ENCODE data around the gene C3orf85.

DNA sequence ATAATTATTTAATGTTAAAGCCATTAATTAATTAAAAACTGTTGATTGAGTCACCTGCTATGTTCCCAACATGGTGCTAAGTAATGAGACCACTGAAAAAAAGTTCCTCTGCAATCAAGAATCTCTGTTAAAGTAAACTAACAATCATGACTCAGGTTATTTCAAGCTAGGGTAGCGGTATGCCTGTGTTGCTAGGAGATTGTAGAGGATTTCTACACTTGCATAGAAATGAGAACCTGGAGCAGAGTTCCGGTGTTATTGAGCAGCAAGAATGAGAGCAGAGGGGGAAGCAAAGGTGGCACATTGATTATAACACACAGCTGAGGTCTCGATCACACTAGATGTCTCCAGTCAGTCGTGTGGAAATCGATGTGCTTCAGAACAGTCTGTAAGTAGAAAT, 41.4 kb downstream of the C3orf85 start:
- TF ChIP-seq, protein P1, sequence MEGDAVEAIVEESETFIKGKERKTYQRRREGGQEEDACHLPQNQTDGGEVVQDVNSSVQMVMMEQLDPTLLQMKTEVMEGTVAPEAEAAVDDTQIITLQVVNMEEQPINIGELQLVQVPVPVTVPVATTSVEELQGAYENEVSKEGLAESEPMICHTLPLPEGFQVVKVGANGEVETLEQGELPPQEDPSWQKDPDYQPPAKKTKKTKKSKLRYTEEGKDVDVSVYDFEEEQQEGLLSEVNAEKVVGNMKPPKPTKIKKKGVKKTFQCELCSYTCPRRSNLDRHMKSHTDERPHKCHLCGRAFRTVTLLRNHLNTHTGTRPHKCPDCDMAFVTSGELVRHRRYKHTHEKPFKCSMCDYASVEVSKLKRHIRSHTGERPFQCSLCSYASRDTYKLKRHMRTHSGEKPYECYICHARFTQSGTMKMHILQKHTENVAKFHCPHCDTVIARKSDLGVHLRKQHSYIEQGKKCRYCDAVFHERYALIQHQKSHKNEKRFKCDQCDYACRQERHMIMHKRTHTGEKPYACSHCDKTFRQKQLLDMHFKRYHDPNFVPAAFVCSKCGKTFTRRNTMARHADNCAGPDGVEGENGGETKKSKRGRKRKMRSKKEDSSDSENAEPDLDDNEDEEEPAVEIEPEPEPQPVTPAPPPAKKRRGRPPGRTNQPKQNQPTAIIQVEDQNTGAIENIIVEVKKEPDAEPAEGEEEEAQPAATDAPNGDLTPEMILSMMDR (conservative IDR thresholded peaks at IDR 0.05 in 1 of 2, IDR thresholded peaks at IDR 0.05 in 1 of 2; ENCODE audit: extremely low read depth in 1 of 2, insufficient read depth in 1 of 2, low read depth in 1 of 2, low read length in 2 of 2): no peak
- no peak for TF ChIP-seq EZH2 (IDR thresholded peaks at IDR 0.05; ENCODE audit: borderline replicate concordance, low read length)

Measured in mammary epithelial cell (primary cell).